Pancreas (tissue), 10 donors: ENCODE measurements around the gene PCGF2. TPM values are rescaled to one million over a fixed set of nuclear protein-coding genes. Genes with fewer than 3 reads are reported as not detected.
A peak's percentile ranks its signal among the peaks of the same experiment; 100 is the strongest.

Source experiments
- ATAC-seq, 4 donors: fragments of 200-7000 bp; cut with Tn5 transposase; one replicate each; pipeline versions ENCODE4 v1.8.0 to v1.9.1; 2020; ENCODE audit warnings: mild to moderate bottlenecking in 4 of 4, moderate library complexity in 4 of 4
- DNase-seq, 6 donors: peaks; one replicate each; pipeline ENCODE4 v3.0.0-alpha.2; 2020
- FAIRE-seq: peaks from 2 replicates; lab custom pipeline; 2012; peaks lifted over from hg19 to GRCh38; lab: Jason Lieb, UNC
- H3K27ac ChIP-seq, 4 donors: fragments of 200-600 bp; sonication (generic); 1 replicate in 3 of 4; 2 replicates in 1 of 4; pipeline versions ENCODE4 v1.5.0 to v1.8.0; 2020
- H3K27me3 ChIP-seq, 4 donors: fragments of 200-600 bp; one replicate each; pipeline ENCODE4 v1.8.0; 2021
- H3K36me3 ChIP-seq, 3 donors: fragments of 200-600 bp; sonication (generic) in 1 of 3; one replicate each; pipeline versions ENCODE4 v1.5.0 to v1.8.0; 2020 to 2021
- H3K4me1 ChIP-seq, 3 donors: fragments of 200-600 bp; one replicate each; pipeline ENCODE4 v1.8.0; 2021
- H3K4me3 ChIP-seq, 4 donors: fragments of 200-600 bp; sonication (generic) in 2 of 4; one replicate each; pipeline versions ENCODE4 v1.5.0 to v1.8.0; 2020 to 2021
- H3K9me3 ChIP-seq, 4 donors: fragments of 200-600 bp; one replicate each; pipeline ENCODE4 v1.8.0; 2021
- WGBS, 2 donors: extraction: QIAGEN DNeasy Blood & Tissue Kit; methylation state at CpG; one replicate each; pipeline ENCODE4 v1.1.7; 2013; 5-methylcytosine and 5-hydroxymethylcytosine counted together
- intact Hi-C, 3 donors: fragments of 100-400 bp; cut with DNase I; formaldehyde crosslinking; loops; one replicate each; pipeline versions ENCODE4 v1.11.1 to v1.14.2; 2022
- polyA plus RNA-seq, 2 donors: library from polyadenylated mRNA; stranded (reverse); fragments of 200-250 nt; gene quantifications; one replicate each; pipeline ENCODE4 v1.2.3, GENCODE V29; 2013
- total RNA-seq, 6 donors: library from RNA; stranded (reverse); fragmentation: NEBNext Ultra II Directional in 4 of 6; extraction: Animal tissue kit (Norgen Biotek cat#: 25700) in 4 of 6; gene quantifications; one replicate each; pipeline versions ENCODE4 v1.2.1 to v1.2.4, GENCODE V29; 2021 to 2023
- TF ChIP-seq, protein P1 (sequence below), 4 donors: fragments of 200-600 bp; sonication (generic) in 3 of 4; IDR thresholded peaks; one replicate each; pipeline versions ENCODE4 v1.5.0 to v1.8.0; 2021; ENCODE audit warnings: antibody characterized with exemption in 4 of 4
- donor health status: healthy with polysubstance abuse.
- donor health status: DM: no; HTN: no; CAD: no; lungs with moderate emphysema.
- donor health status: DM: no; HTN: no; CAD: no.
- donor health status: control.
- donor health status: control.
- donor health status: Bipolar disorder and iron deficiency.
- donor health status: DM: yes; HTN: yes; CAD: no.
- donor health status: DM: no; HTN: no; CAD: no.
- donor health status: DM: no; HTN: no; CAD: no.
- donor health status: DM: yes; HTN: yes; CAD: no.

Gene PCGF2
- total and polyA plus RNA-seq, 8 donors = 12.9 to 39.6 (median 22.1) TPM

DNA sequence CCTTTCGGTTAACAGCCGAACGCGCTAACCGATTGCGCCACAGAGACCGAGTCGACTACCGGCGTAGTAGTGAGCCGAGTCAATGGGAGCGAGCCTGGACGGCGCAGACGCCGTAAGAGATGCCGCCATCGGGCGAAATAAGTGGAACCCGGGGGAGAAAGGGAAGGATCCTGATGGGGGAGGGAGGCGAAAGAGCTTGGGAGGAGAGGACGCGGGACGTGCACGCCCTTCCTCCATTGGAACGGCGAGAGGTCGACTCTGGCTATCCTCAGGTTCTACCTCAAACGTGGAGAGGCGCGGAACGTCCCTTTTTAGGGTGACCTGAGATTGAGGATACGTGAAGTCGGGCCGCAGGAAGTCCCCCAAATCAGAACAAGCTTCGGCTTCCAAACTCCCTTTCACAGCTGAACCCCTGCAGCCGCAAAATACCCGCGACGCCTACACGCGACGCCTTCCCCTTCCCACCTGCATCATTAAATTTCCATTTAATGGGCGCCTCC, 3.7 kb upstream of the PCGF2 start:
- peaks cover 4 to 9% (median 8%) of the 10 kb centered on the region in 3 donors for H3K4me1 ChIP-seq
- H3K27ac ChIP-seq = peak overlapping the region; percentile 33 to 90 (median 85)
- intact Hi-C loops = no loop called here
- peaks cover 0 to 11% (median 0%) of the 10 kb centered on the region in 3 donors for H3K36me3 ChIP-seq
- FAIRE-seq (no peak), ATAC-seq (peak; percentile 46 to 68 (median 52)), DNase-seq (peak; percentile 68 to 95 (median 88))
- no peaks in the 10 kb centered on the region for H3K27me3 ChIP-seq
- 0% methylated on average over 44 of the region's 44 CpGs for WGBS, 2 donors
- TF ChIP-seq, protein P1, sequence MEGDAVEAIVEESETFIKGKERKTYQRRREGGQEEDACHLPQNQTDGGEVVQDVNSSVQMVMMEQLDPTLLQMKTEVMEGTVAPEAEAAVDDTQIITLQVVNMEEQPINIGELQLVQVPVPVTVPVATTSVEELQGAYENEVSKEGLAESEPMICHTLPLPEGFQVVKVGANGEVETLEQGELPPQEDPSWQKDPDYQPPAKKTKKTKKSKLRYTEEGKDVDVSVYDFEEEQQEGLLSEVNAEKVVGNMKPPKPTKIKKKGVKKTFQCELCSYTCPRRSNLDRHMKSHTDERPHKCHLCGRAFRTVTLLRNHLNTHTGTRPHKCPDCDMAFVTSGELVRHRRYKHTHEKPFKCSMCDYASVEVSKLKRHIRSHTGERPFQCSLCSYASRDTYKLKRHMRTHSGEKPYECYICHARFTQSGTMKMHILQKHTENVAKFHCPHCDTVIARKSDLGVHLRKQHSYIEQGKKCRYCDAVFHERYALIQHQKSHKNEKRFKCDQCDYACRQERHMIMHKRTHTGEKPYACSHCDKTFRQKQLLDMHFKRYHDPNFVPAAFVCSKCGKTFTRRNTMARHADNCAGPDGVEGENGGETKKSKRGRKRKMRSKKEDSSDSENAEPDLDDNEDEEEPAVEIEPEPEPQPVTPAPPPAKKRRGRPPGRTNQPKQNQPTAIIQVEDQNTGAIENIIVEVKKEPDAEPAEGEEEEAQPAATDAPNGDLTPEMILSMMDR (IDR thresholded peaks at IDR 0.05) = no peak
- H3K4me3 ChIP-seq = peak overlapping the region; percentile 40 to 91 (median 68)
- H3K9me3 ChIP-seq = no peaks in the 10 kb centered on the region

- ATAC-seq (no peak), DNase-seq (no peak), FAIRE-seq (no peak)
- Histone ChIP-seq H3K36me3 (peaks cover 0 to 5% (median 0%) of the 10 kb centered on the region in 3 donors), H3K4me1 (peaks cover 4 to 14% (median 9%) of the 10 kb centered on the region in 3 donors), H3K27ac (peak overlapping the region in 2 of 4 donors; percentile 84 to 90), H3K27me3 (no peaks in the 10 kb centered on the region), H3K9me3 (no peaks in the 10 kb centered on the region), H3K4me3 (peak overlapping the region in 2 of 4 donors; percentile 90 to 91)
- intact Hi-C loops = no loop called here
- TF ChIP-seq, protein P1 (IDR thresholded peaks at IDR 0.05) = no peak
- 10 to 11% methylated on average over 10 of the region's 10 CpGs for WGBS, 2 donors
These were observed 3.1 kb upstream of the PCGF2 start for GRCh38 chr17:38751144-38751807.

DNA sequence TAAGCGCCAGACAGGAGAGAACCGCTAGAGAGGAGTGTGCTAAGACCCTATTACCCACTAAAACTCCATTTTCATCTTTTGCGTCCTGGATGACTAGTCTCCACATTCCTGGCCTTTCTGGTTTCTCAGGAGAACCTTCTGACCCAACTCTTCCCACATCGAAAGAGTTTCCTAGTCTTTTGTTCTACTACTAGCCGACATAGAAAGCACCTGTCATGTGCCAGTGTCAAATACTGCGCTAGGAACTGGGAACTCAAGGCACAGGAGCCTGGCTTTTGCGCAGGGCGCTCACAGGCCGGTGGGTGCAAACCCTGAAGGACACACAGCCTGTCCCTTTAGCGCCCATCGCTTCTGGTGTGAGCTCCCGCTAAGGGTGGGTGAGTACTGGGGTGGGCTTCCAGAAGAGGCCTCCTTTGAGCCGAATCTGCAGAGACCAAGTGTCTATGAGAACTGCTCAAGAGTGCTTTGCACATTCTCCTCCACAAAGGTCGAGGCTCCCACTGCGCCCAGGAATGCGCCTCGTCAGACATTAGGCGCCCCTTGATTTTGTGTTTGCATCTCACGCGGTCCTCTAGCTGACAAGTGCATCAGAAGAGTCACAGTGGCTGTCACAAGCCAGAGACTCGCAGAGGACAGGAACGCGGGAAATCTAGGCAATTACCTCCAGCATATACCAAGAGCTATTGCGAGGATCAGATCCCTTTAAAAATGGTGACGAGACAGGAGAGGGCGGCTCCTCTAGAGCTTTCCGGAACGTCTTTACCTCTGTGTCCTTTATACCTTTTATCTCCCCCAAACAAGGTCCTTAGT, 2.4 kb upstream of the PCGF2 start:
- 49 to 54% methylated on average over 28 of the region's 28 CpGs for WGBS, 2 donors
- DNase-seq = peak in 4 of 6 donors; percentile 34 to 56 (median 48)
- H3K4me1 ChIP-seq = peaks cover 4 to 14% (median 9%) of the 10 kb centered on the region in 3 donors
- FAIRE-seq = no peak
- peak overlapping the region in 2 of 4 donors; percentile 78 to 79 for H3K4me3 ChIP-seq
- H3K9me3 ChIP-seq = no peaks in the 10 kb centered on the region
- H3K27me3 ChIP-seq = no peaks in the 10 kb centered on the region
- no peaks in the 10 kb centered on the region for H3K36me3 ChIP-seq
- H3K27ac ChIP-seq = peak overlapping the region in 3 of 4 donors; percentile 61 to 85 (median 73)
- intact Hi-C loops = no loop called here
- TF ChIP-seq, protein P1 (IDR thresholded peaks at IDR 0.05) = no peak
- ATAC-seq = no peak

GRCh38 chr17:38750044-38750311, 1.8 kb upstream of the PCGF2 start:
- peaks cover 4 to 14% (median 9%) of the 10 kb centered on the region in 3 donors for H3K4me1 ChIP-seq
- no peak for ATAC-seq
- H3K27ac ChIP-seq = peak overlapping the region in 3 of 4 donors; percentile 61 to 85 (median 73)

More at GRCh38 chr17:38750044-38750311, 1.8 kb upstream of the PCGF2 start:
- FAIRE-seq (no peak), DNase-seq (no peak)
- H3K36me3 ChIP-seq = no peaks in the 10 kb centered on the region
- no peaks in the 10 kb centered on the region for H3K9me3 ChIP-seq
- TF ChIP-seq, protein P1 (IDR thresholded peaks at IDR 0.05) = no peak
- no peaks in the 10 kb centered on the region for H3K27me3 ChIP-seq
- intact Hi-C loops = no loop called here
- 11 to 15% methylated on average over 12 of the region's 12 CpGs for WGBS, 2 donors
- peak overlapping the region; percentile 78 to 84 (median 80) for H3K4me3 ChIP-seq
